Transverse colon (tissue), 3 donors: ENCODE results near the gene IFT74.

Experiments
- CTCF ChIP-seq, 5 experiments: fragments of 200-600 bp in 3 of 5; fragments of 450-650 bp in 2 of 5; sonication (generic) in 3 of 5; IDR thresholded peaks; 1 replicate in 2 of 5; 2 replicates in 3 of 5; pipeline ENCODE4 v1.5.1; 2016 to 2017; ENCODE audit warnings: antibody characterized with exemption in 5 of 5, inconsistent platforms in 3 of 5, mild to moderate bottlenecking in 2 of 5, moderate library complexity in 1 of 5
- EP300 ChIP-seq: sonication (generic); formaldehyde crosslinking; IDR thresholded peaks from one replicate; pipeline ENCODE4 v1.6.1; 2017; ENCODE audit warnings: antibody characterized with exemption, low read depth
- POLR2A ChIP-seq: fragments of 450-650 bp; IDR thresholded peaks from one replicate; pipeline ENCODE4 v1.6.1; 2016; ENCODE audit warnings: antibody characterized with exemption, mild to moderate bottlenecking, moderate library complexity

GRCh38 chr9:26919698-26920097 lies 36.5 kb upstream of the IFT74 start:
- TF ChIP-seq CTCF (IDR thresholded peaks at IDR 0.05) (no peak), POLR2A (no peak), EP300 (no peak)
